Measurements from ENCODE around the gene TMCC1. TPM values are rescaled to one million over a fixed set of nuclear protein-coding genes. Genes with fewer than 3 reads are reported as not detected.

The TMCC1 gene
- total and polyA plus RNA-seq, 4 experiments from 2014 or later: 5.1 to 39.3 (median 21.3) TPM

- H3K4me3 ChIP-seq (ENCODE audit: low read length in 2 of 2): no peak overlapping the region
- no peaks in the 10 kb centered on the region for H3K36me3 ChIP-seq (ENCODE audit: insufficient read depth, low read length)
- H3K9me3 ChIP-seq (ENCODE audit: control insufficient read depth in 1 of 2, low read length in 2 of 2): no peaks in the 10 kb centered on the region
- DNase-seq: no peak
- Mint-ChIP-seq H3K4me1 (peaks cover 11 to 18% (median 15%) of the 10 kb centered on the region in 4 donors), H3K27me3 (no peaks in the 10 kb centered on the region), H3K9me3 (no peaks in the 10 kb centered on the region), H3K4me3 (no peak overlapping the region), H3K36me3 (peaks cover 0 to 2% of the 10 kb centered on the region in 2 donors), H3K27ac (no peak overlapping the region)
- ChIA-PET POLR2A (ENCODE audit: partially characterized antibody) (no interaction called here), CTCF (ENCODE audit: partially characterized antibody) (no interaction called here)
- H3K4me1 ChIP-seq (ENCODE audit: insufficient read depth, low read length): peaks cover 7% of the 10 kb centered on the region
- no peaks in the 10 kb centered on the region for H3K27me3 ChIP-seq (ENCODE audit: insufficient read depth, low read length)
- intact Hi-C loops (cut with micrococcal nuclease): no loop called here
- H3K27ac ChIP-seq (ENCODE audit: low read depth, low read length): no peak overlapping the region
Observed at GRCh38 chr3:129747136-129747535, 146.4 kb downstream of the TMCC1 start.

DNA sequence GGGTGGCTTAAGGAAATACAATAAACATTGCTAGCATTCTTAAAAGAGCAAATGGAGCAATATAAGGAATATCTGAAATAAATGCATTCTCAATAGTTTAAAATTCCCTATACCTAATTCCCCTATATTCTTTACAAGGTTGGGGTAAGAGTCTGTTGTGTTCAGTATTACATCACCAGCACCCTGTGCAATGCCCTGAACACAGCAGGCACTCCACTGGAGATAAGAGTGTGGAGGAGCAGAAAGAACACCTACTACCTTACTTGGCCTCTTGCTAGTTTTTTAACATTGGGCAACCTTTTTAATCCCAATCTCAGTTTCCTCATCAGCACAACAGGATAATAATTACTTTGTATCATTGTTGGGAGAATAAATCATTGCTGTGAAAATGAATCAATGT is 146.9 kb downstream of the TMCC1 start:
- Mint-ChIP-seq H3K4me1 (peaks cover 16 to 21% (median 18%) of the 10 kb centered on the region in 4 donors), H3K36me3 (no peaks in the 10 kb centered on the region), H3K27me3 (no peaks in the 10 kb centered on the region), H3K9me3 (no peaks in the 10 kb centered on the region), H3K27ac (no peak overlapping the region), H3K4me3 (no peak overlapping the region)
- ChIA-PET POLR2A (ENCODE audit: partially characterized antibody) (no interaction called here), CTCF (ENCODE audit: partially characterized antibody) (no interaction called here)
- intact Hi-C loops (cut with micrococcal nuclease): no loop called here
- Histone ChIP-seq H3K27me3 (ENCODE audit: insufficient read depth, low read length) (no peaks in the 10 kb centered on the region), H3K27ac (ENCODE audit: low read depth, low read length) (no peak overlapping the region), H3K36me3 (ENCODE audit: insufficient read depth, low read length) (no peaks in the 10 kb centered on the region), H3K4me3 (ENCODE audit: low read length in 2 of 2) (no peak overlapping the region), H3K4me1 (ENCODE audit: insufficient read depth, low read length) (peaks cover 12% of the 10 kb centered on the region), H3K9me3 (ENCODE audit: control insufficient read depth in 1 of 2, low read length in 2 of 2) (no peaks in the 10 kb centered on the region)
- no peak for DNase-seq

DNA sequence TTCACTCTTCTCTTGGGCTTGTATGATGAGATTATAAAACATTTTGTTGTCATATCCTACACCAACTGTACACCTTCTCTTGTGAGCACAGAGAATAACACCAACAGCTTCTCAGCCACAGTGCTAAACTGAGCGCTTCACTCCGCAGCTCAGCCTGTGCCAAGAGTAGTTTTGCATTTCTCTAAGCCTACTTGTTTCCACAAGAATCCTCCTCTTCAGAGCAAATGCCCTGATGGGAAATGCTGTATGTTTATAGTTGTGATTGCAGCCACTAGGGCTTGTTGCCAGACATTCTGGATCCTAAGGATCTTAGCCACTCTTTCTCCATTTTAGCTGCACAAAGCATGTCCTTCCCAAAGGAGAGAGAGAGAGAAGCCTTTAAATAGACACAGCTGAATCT is 148.3 kb downstream of the TMCC1 start:
- ChIA-PET CTCF (ENCODE audit: partially characterized antibody) (interaction anchor here (0.9 kb wide), 1 partner anchor 258 kb away, joined by 3 read pairs; no protein-coding TSS in a partner anchor), POLR2A (ENCODE audit: partially characterized antibody) (interaction anchor here (0.7 kb wide), 1 partner anchor 147 kb away, joined by 3 read pairs; no protein-coding TSS in a partner anchor)
- H3K27me3 Mint-ChIP-seq: no peaks in the 10 kb centered on the region
- Histone ChIP-seq H3K9me3 (ENCODE audit: control insufficient read depth in 1 of 2, low read length in 2 of 2) (no peaks in the 10 kb centered on the region), H3K4me1 (ENCODE audit: insufficient read depth, low read length) (peaks cover 14% of the 10 kb centered on the region), H3K27me3 (ENCODE audit: insufficient read depth, low read length) (no peaks in the 10 kb centered on the region), H3K27ac (ENCODE audit: low read depth, low read length) (no peak overlapping the region), H3K36me3 (ENCODE audit: insufficient read depth, low read length) (no peaks in the 10 kb centered on the region), H3K4me3 (ENCODE audit: low read length in 2 of 2) (no peak overlapping the region)
- peak overlapping the region in 1 of 7 donors; percentile 53 for H3K27ac Mint-ChIP-seq
- no peak overlapping the region for H3K4me3 Mint-ChIP-seq
- H3K36me3 Mint-ChIP-seq: no peaks in the 10 kb centered on the region
- intact Hi-C loops (cut with micrococcal nuclease): no loop called here
- DNase-seq: no peak
- no peaks in the 10 kb centered on the region for H3K9me3 Mint-ChIP-seq
- H3K4me1 Mint-ChIP-seq: peaks cover 19 to 22% (median 21%) of the 10 kb centered on the region in 4 donors

DNA sequence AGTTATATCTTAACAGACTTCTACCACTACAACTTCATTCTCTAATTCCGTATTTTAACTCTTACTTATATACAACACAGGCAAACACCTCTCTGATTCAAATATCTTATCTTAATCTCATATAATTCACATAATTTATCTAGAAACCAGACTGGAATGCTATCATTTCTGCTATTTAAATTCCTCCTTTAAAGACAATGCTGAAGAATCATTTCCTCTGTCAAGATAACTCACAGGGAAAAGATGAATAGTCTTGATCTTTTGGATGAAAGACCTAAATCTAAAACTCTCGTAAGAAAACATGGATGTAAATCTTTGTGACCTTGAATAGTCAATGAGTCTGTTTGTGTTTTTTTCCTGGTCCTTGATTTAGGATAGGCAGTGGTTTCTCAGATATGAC is 151.7 kb downstream of the TMCC1 start:
- no peak for DNase-seq
- no peaks in the 10 kb centered on the region for H3K27me3 ChIP-seq (ENCODE audit: insufficient read depth, low read length)
- peaks cover 14% of the 10 kb centered on the region for H3K4me1 ChIP-seq (ENCODE audit: insufficient read depth, low read length)
- H3K9me3 ChIP-seq (ENCODE audit: control insufficient read depth in 1 of 2, low read length in 2 of 2): no peaks in the 10 kb centered on the region
- intact Hi-C loops (cut with micrococcal nuclease): no loop called here
- H3K27ac ChIP-seq (ENCODE audit: low read depth, low read length): no peak overlapping the region
- peak overlapping the region in 1 of 8 donors; percentile 23 for H3K4me3 Mint-ChIP-seq
- H3K4me1 Mint-ChIP-seq: peaks cover 16 to 22% (median 20%) of the 10 kb centered on the region in 4 donors
- no peaks in the 10 kb centered on the region for H3K9me3 Mint-ChIP-seq
- H3K4me3 ChIP-seq (ENCODE audit: low read length in 2 of 2): no peak overlapping the region
- peak overlapping the region in 1 of 7 donors; percentile 21 for H3K27ac Mint-ChIP-seq
- H3K36me3 Mint-ChIP-seq: peaks cover 0 to 2% of the 10 kb centered on the region in 2 donors
- ChIA-PET POLR2A (ENCODE audit: partially characterized antibody) (no interaction called here), CTCF (ENCODE audit: partially characterized antibody) (no interaction called here)
- H3K36me3 ChIP-seq (ENCODE audit: insufficient read depth, low read length): no peaks in the 10 kb centered on the region
- no peaks in the 10 kb centered on the region for H3K27me3 Mint-ChIP-seq

DNA sequence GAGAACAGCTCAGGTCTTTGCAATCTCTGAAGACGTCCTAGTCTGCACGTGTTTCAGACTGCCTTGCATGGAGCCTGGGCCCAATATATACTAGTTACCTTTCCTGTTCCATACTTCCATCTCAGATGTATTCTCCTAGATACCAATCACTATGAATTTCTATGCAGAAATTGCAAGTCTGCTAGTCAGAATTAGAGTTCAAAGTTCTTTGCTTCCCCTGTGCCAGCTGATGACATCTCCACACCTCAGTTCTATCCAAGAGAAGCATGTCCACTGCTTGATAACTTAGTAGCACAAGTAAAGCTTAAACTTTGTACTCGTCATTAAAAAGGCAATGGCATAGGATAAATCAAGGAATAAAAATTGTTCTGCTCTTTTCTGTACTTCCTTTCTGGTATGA is 153.4 kb downstream of the TMCC1 start:
- peaks cover 0 to 2% of the 10 kb centered on the region in 2 donors for H3K36me3 Mint-ChIP-seq
- Histone ChIP-seq H3K27ac (ENCODE audit: low read depth, low read length) (no peak overlapping the region), H3K4me3 (ENCODE audit: low read length in 2 of 2) (no peak overlapping the region), H3K36me3 (ENCODE audit: insufficient read depth, low read length) (no peaks in the 10 kb centered on the region), H3K9me3 (ENCODE audit: control insufficient read depth in 1 of 2, low read length in 2 of 2) (no peaks in the 10 kb centered on the region), H3K4me1 (ENCODE audit: insufficient read depth, low read length) (peaks cover 14% of the 10 kb centered on the region), H3K27me3 (ENCODE audit: insufficient read depth, low read length) (no peaks in the 10 kb centered on the region)
- no peak overlapping the region for H3K4me3 Mint-ChIP-seq
- DNase-seq: no peak
- H3K4me1 Mint-ChIP-seq: peaks cover 16 to 19% (median 18%) of the 10 kb centered on the region in 4 donors
- H3K27ac Mint-ChIP-seq: no peak overlapping the region
- intact Hi-C loops (cut with micrococcal nuclease): no loop called here
- H3K27me3 Mint-ChIP-seq: no peaks in the 10 kb centered on the region
- ChIA-PET CTCF (ENCODE audit: partially characterized antibody) (no interaction called here), POLR2A (ENCODE audit: partially characterized antibody) (no interaction called here)
- no peaks in the 10 kb centered on the region for H3K9me3 Mint-ChIP-seq

DNA sequence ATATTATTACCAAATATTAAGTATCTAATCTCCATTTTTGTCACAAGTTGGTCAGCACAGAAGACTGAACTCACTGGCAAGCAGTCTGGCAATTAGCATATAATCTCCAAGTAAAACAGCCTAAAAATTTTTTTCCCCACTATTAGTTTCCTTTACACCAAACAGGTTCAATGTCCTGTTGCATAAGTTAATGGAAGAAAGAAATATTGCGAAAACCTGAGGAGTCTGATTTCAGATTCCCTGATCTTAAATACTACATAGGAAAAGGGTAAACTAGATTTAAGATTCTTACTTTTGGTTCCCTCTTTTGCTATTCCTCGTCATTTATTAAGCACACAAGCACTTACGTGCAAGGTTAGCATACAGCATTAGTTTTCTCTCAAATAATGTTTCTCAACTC is 153.9 kb downstream of the TMCC1 start:
- intact Hi-C loops (cut with micrococcal nuclease): no loop called here
- Histone ChIP-seq H3K4me1 (ENCODE audit: insufficient read depth, low read length) (peaks cover 14% of the 10 kb centered on the region), H3K9me3 (ENCODE audit: control insufficient read depth in 1 of 2, low read length in 2 of 2) (no peaks in the 10 kb centered on the region), H3K36me3 (ENCODE audit: insufficient read depth, low read length) (no peaks in the 10 kb centered on the region), H3K27ac (ENCODE audit: low read depth, low read length) (no peak overlapping the region), H3K27me3 (ENCODE audit: insufficient read depth, low read length) (no peaks in the 10 kb centered on the region), H3K4me3 (ENCODE audit: low read length in 2 of 2) (no peak overlapping the region)
- DNase-seq: no peak
- H3K4me1 Mint-ChIP-seq: peaks cover 15 to 19% (median 17%) of the 10 kb centered on the region in 4 donors
- ChIA-PET POLR2A (ENCODE audit: partially characterized antibody) (no interaction called here), CTCF (ENCODE audit: partially characterized antibody) (no interaction called here)
- H3K9me3 Mint-ChIP-seq: no peaks in the 10 kb centered on the region
- no peak overlapping the region for H3K27ac Mint-ChIP-seq
- H3K36me3 Mint-ChIP-seq: peaks cover 0 to 2% of the 10 kb centered on the region in 2 donors
- no peak overlapping the region for H3K4me3 Mint-ChIP-seq
- H3K27me3 Mint-ChIP-seq: no peaks in the 10 kb centered on the region

- H3K9me3 ChIP-seq (ENCODE audit: control insufficient read depth in 1 of 2, low read length in 2 of 2): no peaks in the 10 kb centered on the region
- H3K4me1 ChIP-seq (ENCODE audit: insufficient read depth, low read length): peaks cover 14% of the 10 kb centered on the region
- CTCF ChIA-PET (ENCODE audit: partially characterized antibody): interaction anchor here (1.0 kb wide), 1 partner anchor 87 kb away, joined by 3 read pairs; no protein-coding TSS in a partner anchor
- intact Hi-C loops (cut with micrococcal nuclease): no loop called here
- no peak overlapping the region for H3K27ac ChIP-seq (ENCODE audit: low read depth, low read length)
- Mint-ChIP-seq H3K36me3 (peaks cover 0 to 2% of the 10 kb centered on the region in 2 donors), H3K27me3 (no peaks in the 10 kb centered on the region), H3K4me1 (peaks cover 15 to 18% (median 15%) of the 10 kb centered on the region in 4 donors), H3K27ac (no peak overlapping the region), H3K4me3 (no peak overlapping the region), H3K9me3 (no peaks in the 10 kb centered on the region)
- POLR2A ChIA-PET (ENCODE audit: partially characterized antibody): no interaction called here
- H3K4me3 ChIP-seq (ENCODE audit: low read length in 2 of 2): no peak overlapping the region
- H3K36me3 ChIP-seq (ENCODE audit: insufficient read depth, low read length): no peaks in the 10 kb centered on the region
- no peaks in the 10 kb centered on the region for H3K27me3 ChIP-seq (ENCODE audit: insufficient read depth, low read length)
- DNase-seq: no peak
Observed at GRCh38 chr3:129738172-129738571, 155.3 kb downstream of the TMCC1 start.

- POLR2A ChIA-PET (ENCODE audit: partially characterized antibody): no interaction called here
Observed at GRCh38 chr3:129736070-129736469, 157.4 kb downstream of the TMCC1 start.

More at GRCh38 chr3:129736070-129736469, 157.4 kb downstream of the TMCC1 start:
- peaks cover 0 to 2% of the 10 kb centered on the region in 2 donors for H3K36me3 Mint-ChIP-seq
- no peak overlapping the region for H3K4me3 Mint-ChIP-seq
- no peak overlapping the region for H3K27ac Mint-ChIP-seq
- CTCF ChIA-PET (ENCODE audit: partially characterized antibody): no interaction called here
- no peaks in the 10 kb centered on the region for H3K9me3 Mint-ChIP-seq
- intact Hi-C loops (cut with micrococcal nuclease): no loop called here
- H3K4me3 ChIP-seq (ENCODE audit: low read length in 2 of 2): no peak overlapping the region
- H3K4me1 Mint-ChIP-seq: peaks cover 0 to 5% (median 2%) of the 10 kb centered on the region in 4 donors
- H3K4me1 ChIP-seq (ENCODE audit: insufficient read depth, low read length): no peaks in the 10 kb centered on the region
- no peak overlapping the region for H3K27ac ChIP-seq (ENCODE audit: low read depth, low read length)
- no peaks in the 10 kb centered on the region for H3K36me3 ChIP-seq (ENCODE audit: insufficient read depth, low read length)
- H3K9me3 ChIP-seq (ENCODE audit: control insufficient read depth in 1 of 2, low read length in 2 of 2): no peaks in the 10 kb centered on the region
- H3K27me3 Mint-ChIP-seq: no peaks in the 10 kb centered on the region
- DNase-seq: no peak
- H3K27me3 ChIP-seq (ENCODE audit: insufficient read depth, low read length): no peaks in the 10 kb centered on the region
